GM12878 (cell line): ENCODE measurements around the gene ATP1A1. TPM values are rescaled to one million over a fixed set of nuclear protein-coding genes. Genes with fewer than 3 reads are reported as not detected.
A peak's percentile ranks its signal among the peaks of the same experiment; 100 is the strongest.

ENCODE experiments used
- ATAC-seq: fragments of 200-7000 bp; cut with Tn5 transposase; 3 replicates; pipeline ENCODE4 v1.9.1; 2020; ENCODE audit warnings: mild to moderate bottlenecking, moderate library complexity
- BruUV-seq: library from RNA; stranded (reverse); fragments of 400-500 nt; replicated peaks from 2 replicates; lab custom pipeline; 2021; lab: Mats Ljungman, UMichigan
- CTCF ChIA-PET: fragments of 300-600 bp; sonication (Branson Sonifier 250); formaldehyde crosslinking; extraction: SDS; loops from one replicate; lab custom pipeline; 2021; ENCODE audit warnings: inconsistent platforms; lab: Yijun Ruan, JAX
- POLR2A ChIA-PET: fragments of 350-600 bp; formaldehyde crosslinking; extraction: SDS; loops from one replicate; lab custom pipeline; 2021; ENCODE audit warnings: inconsistent platforms; lab: Charles Lee
- RAD21 ChIA-PET: fragments of 300-600 bp; sonication (Branson Sonifier 250); formaldehyde crosslinking; loops from one replicate; lab custom pipeline; 2023; ENCODE audit warnings: antibody characterized with exemption; ENCODE audit not compliant: unreplicated experiment; lab: Charles Lee
- SMC1A ChIA-PET: fragments of 300-600 bp; sonication (Branson Sonifier 250); formaldehyde crosslinking; loops from one replicate; lab custom pipeline; 2023; ENCODE audit not compliant: unreplicated experiment, uncharacterized antibody; lab: Charles Lee
- DNase-seq: peaks from one replicate; pipeline ENCODE4 v3.0.0-alpha.2; 2011; ENCODE audit warnings: low read depth, low spot score
- FAIRE-seq: peaks from 3 replicates; lab custom pipeline; 2011; peaks lifted over from hg19 to GRCh38; lab: Jason Lieb, UNC
- H2AFZ ChIP-seq: 2 replicates; pipeline ENCODE4 v1.6.0; 2011; ENCODE audit warnings: low read depth, low read length, control low read depth; ENCODE audit not compliant: control insufficient read depth
- H3K27ac ChIP-seq: 2 replicates; pipeline ENCODE4 v1.5.1; 2011; ENCODE audit warnings: control low read depth; ENCODE audit not compliant: control insufficient read depth, insufficient read depth
- H3K27me3 ChIP-seq, 2 experiments: replicated peaks in 1 of 2; 2 replicates each; pipeline versions ENCODE4 v1.6.0 to v1.6.1; 2011; ENCODE audit warnings: low read length in 1 of 2; ENCODE audit not compliant: control insufficient read depth in 2 of 2, insufficient read depth in 2 of 2
- H3K36me3 ChIP-seq, 2 experiments: 2 replicates each; pipeline ENCODE4 v1.5.1; 2011; ENCODE audit warnings: low read length in 1 of 2; ENCODE audit not compliant: control insufficient read depth in 2 of 2, insufficient read depth in 2 of 2
- H3K4me1 ChIP-seq: 2 replicates; pipeline ENCODE4 v1.6.1; 2011; ENCODE audit warnings: mild to moderate bottlenecking, low read length, moderate library complexity, mixed read lengths; ENCODE audit not compliant: control insufficient read depth, insufficient read depth
- H3K4me2 ChIP-seq: 2 replicates; pipeline ENCODE4 v1.6.0; 2011; ENCODE audit warnings: control low read depth; ENCODE audit not compliant: control insufficient read depth, insufficient read depth
- H3K4me3 ChIP-seq: fragments of 200-600 bp; sonication (generic); 2 replicates; pipeline ENCODE4 v1.5.1; 2016
- H3K79me2 ChIP-seq: 2 replicates; pipeline ENCODE4 v1.6.0; 2011; ENCODE audit warnings: low read length; ENCODE audit not compliant: control insufficient read depth, insufficient read depth
- H3K9ac ChIP-seq: 2 replicates; pipeline ENCODE4 v1.8.0; 2011; ENCODE audit warnings: low read length, control low read depth, mixed read lengths; ENCODE audit not compliant: control insufficient read depth, insufficient read depth
- H3K9me3 ChIP-seq: replicated peaks from 3 replicates; pipeline ENCODE4 v1.5.1; 2011; ENCODE audit warnings: mild to moderate bottlenecking, low read length; ENCODE audit not compliant: control insufficient read depth, insufficient read depth
- H4K20me1 ChIP-seq: 2 replicates; pipeline ENCODE4 v1.6.0; 2011; ENCODE audit not compliant: control insufficient read depth, insufficient read depth
- CHD2 ChIP-seq: IDR thresholded peaks from 2 replicates; pipeline ENCODE4 v1.6.1; 2011; ENCODE audit warnings: low read depth, low read length, improper control_type of control experiment, borderline replicate concordance
- FOS ChIP-seq: IDR thresholded peaks from 3 replicates; pipeline ENCODE4 v1.6.1; 2011; ENCODE audit warnings: borderline replicate concordance; ENCODE audit not compliant: insufficient read length; ENCODE audit errors: extremely low read depth
- IKZF1 ChIP-seq: fragments of 450-650 bp; conservative IDR thresholded peaks from 2 replicates; pipeline ENCODE4 v1.6.1; 2017; ENCODE audit warnings: antibody characterized with exemption, mild to moderate bottlenecking
- JUND ChIP-seq: IDR thresholded peaks from 2 replicates; pipeline ENCODE4 v1.6.1; 2012; ENCODE audit warnings: low read depth, mild to moderate bottlenecking, low read length, improper control_type of control experiment, moderate library complexity
- NBN ChIP-seq: fragments of 450-650 bp; IDR thresholded peaks from 2 replicates; pipeline ENCODE4 v1.6.1; 2016
- NFIC ChIP-seq: IDR thresholded peaks from 2 replicates; pipeline ENCODE4 v1.6.1; 2012; ENCODE audit warnings: low read depth, mild to moderate bottlenecking, inconsistent platforms, low read length, moderate library complexity
- NKRF ChIP-seq: fragments of 450-650 bp; conservative IDR thresholded peaks from 2 replicates; pipeline ENCODE4 v1.6.1; 2017; ENCODE audit warnings: mild to moderate bottlenecking, moderate library complexity
- NR2C1 ChIP-seq: fragments of 450-650 bp; IDR thresholded peaks from 2 replicates; pipeline ENCODE4 v1.6.1; 2017; ENCODE audit warnings: antibody characterized with exemption, mild to moderate bottlenecking, moderate library complexity
- NR2F1 ChIP-seq: fragments of 450-650 bp; conservative IDR thresholded peaks from 2 replicates; pipeline ENCODE4 v1.6.1; 2017; ENCODE audit warnings: mild to moderate bottlenecking
- POLR2A ChIP-seq: IDR thresholded peaks from 2 replicates; pipeline ENCODE4 v1.6.1; 2011; ENCODE audit warnings: low read depth, mild to moderate bottlenecking, low read length
- POLR2AphosphoS5 ChIP-seq: IDR thresholded peaks from 2 replicates; pipeline ENCODE4 v1.6.1; 2011; ENCODE audit warnings: mild to moderate bottlenecking, low read length, inconsistent platforms
- RELA ChIP-seq: fragments of 450-650 bp; IDR thresholded peaks from 2 replicates; pipeline ENCODE4 v1.8.0; 2014; ENCODE audit warnings: borderline replicate concordance; ENCODE audit not compliant: partially characterized antibody
- SRF ChIP-seq, 2 experiments: IDR thresholded peaks; 2 replicates each; pipeline ENCODE4 v1.6.1; 2011; ENCODE audit warnings: low read depth in 2 of 2, low read length in 2 of 2, mild to moderate bottlenecking in 1 of 2, moderate library complexity in 1 of 2
- SUZ12 ChIP-seq: fragments of 200-600 bp; sonication (generic); IDR thresholded peaks from one replicate; pipeline ENCODE4 v1.6.1; 2018; ENCODE audit warnings: antibody characterized with exemption, mild to moderate bottlenecking; ENCODE audit not compliant: unreplicated experiment
- TAF1 ChIP-seq: IDR thresholded peaks from 2 replicates; pipeline ENCODE4 v1.6.1; 2011; ENCODE audit warnings: mild to moderate bottlenecking, low read depth, low read length, borderline replicate concordance
- YBX1 ChIP-seq: fragments of 450-650 bp; IDR thresholded peaks from 2 replicates; pipeline ENCODE4 v1.6.1; 2016; ENCODE audit warnings: antibody characterized with exemption
- WGBS: methylation state at CpG from one replicate; pipeline ENCODE4 v1.1.6; 2016; ENCODE audit warnings: low lambda C conversion rate; ENCODE audit not compliant: insufficient replicate concordance, insufficient coverage; ENCODE audit errors: missing lambda C conversion rate; 5-methylcytosine and 5-hydroxymethylcytosine counted together
- in situ Hi-C: fragments of 300-500 bp; cut with MboI; formaldehyde crosslinking; loops from 9 replicates; pipeline ENCODE4 v1.14.3; 2018; ENCODE audit warnings: mixed read lengths
- intact Hi-C: fragments of 100-400 bp; cut with micrococcal nuclease; formaldehyde crosslinking; loops from one replicate; pipeline ENCODE4 v1.14.2; 2022; ENCODE audit not compliant: unreplicated experiment
- polyA plus RNA-seq, 11 experiments: library from polyadenylated mRNA; depleted of rRNA in 4 of 11; unstranded in 6 of 11; stranded (reverse) in 5 of 11; fragments of >200 nt; fragmentation: Nextera tagmentation in 4 of 11; fragmentation: Illumina TruSeq in 1 of 11; extraction: Ambion mirVana in 4 of 11; extraction: Trizol in 1 of 11; gene quantifications; 1 replicate in 1 of 11; 2 replicates in 10 of 11; pipeline versions ENCODE4 v1.2.1 to v1.2.3, GENCODE V29; 2011 to 2016; ENCODE audit warnings: inconsistent platforms in 2 of 11, missing spikeins in 2 of 11, low read depth in 1 of 11
- total RNA-seq, 4 experiments: library from RNA; depleted of rRNA in 3 of 4; stranded (reverse); fragments of >200 nt in 3 of 4; fragmentation: Illumina TruSeq in 1 of 4; extraction: Trizol in 1 of 4; gene quantifications; 2 replicates each; pipeline versions ENCODE4 v1.2.1 to v1.2.3, GENCODE V29; 2013 to 2021

The ATP1A1 gene
- total and polyA plus RNA-seq, 10 of the 15 experiments (the other 5 are each of a cell fraction or from before 2014, with no cell fraction given) = 113 to 566 (median 313) TPM

- Histone ChIP-seq H3K4me3 (no peak overlapping the region), H2AFZ (no peak overlapping the region), H3K27me3 (no peaks in the 10 kb centered on the region), H4K20me1 (no peaks in the 10 kb centered on the region; the same call in 1 of the 2 replicates), H3K9ac (no peak overlapping the region), H3K4me2 (no peak overlapping the region), H3K27ac (no peak overlapping the region), H3K36me3 (peaks cover 55 to 78% of the 10 kb centered on the region in 2 experiments), H3K9me3 (no peaks in the 10 kb centered on the region), H3K79me2 (no peaks in the 10 kb centered on the region), H3K4me1 (no peaks in the 10 kb centered on the region)
- WGBS = 86% methylated on average over 6 of the region's 6 CpGs
- ChIA-PET SMC1A (interaction anchor here (1.2 to 2.1 kb wide), 4 partner anchors 17 to 262 kb away, joined by 3 to 4 read pairs (median 4); no protein-coding TSS in a partner anchor), RAD21 (interaction anchor here (0.6 to 1.2 kb wide), 4 partner anchors 10 to 262 kb away, joined by 3 to 5 read pairs (median 4); no protein-coding TSS in a partner anchor), POLR2A (no interaction called here), CTCF (interaction anchor here (1.2 to 2.2 kb wide), 3 partner anchors 10 to 262 kb away, joined by 3 to 7 read pairs (median 4); no protein-coding TSS in a partner anchor)
- FAIRE-seq (no peak), DNase-seq (no peak), ATAC-seq (no peak)
- no peak for TF ChIP-seq SRF (IDR thresholded peaks at IDR 0.05; ENCODE audit: low read depth in 2 of 2, low read length in 2 of 2)
- TF ChIP-seq NR2F1 = no peak
- TF ChIP-seq POLR2AphosphoS5 = peak; percentile 9; the same call in 1 of the 2 replicates
- TF ChIP-seq NFIC = no peak
- no peak for TF ChIP-seq IKZF1
- TF ChIP-seq JUND = no peak
- no peak for TF ChIP-seq NR2C1
- no peak for TF ChIP-seq RELA
- no peak for TF ChIP-seq TAF1
- TF ChIP-seq SUZ12 = no peak
- no peak for TF ChIP-seq CHD2
- no peak for TF ChIP-seq NBN
- TF ChIP-seq FOS = no peak
- no peak for TF ChIP-seq NKRF
- TF ChIP-seq POLR2A = 0 out of 2 replicates have a peak, but pooled peaks have one; percentile 28
- no peak for TF ChIP-seq YBX1
- no TSS peak for BruUV-seq
- intact Hi-C loops (no loop called here), in situ Hi-C loops (no loop called here)
Measured at GRCh38 chr1:116400780-116401179, 27.7 kb downstream of the ATP1A1 start.
